GM12865 (cell line): ENCODE results near the gene SLC2A9.
A peak's percentile ranks its signal among the peaks of the same experiment; 100 is the strongest.

Experiments used
- DNase-seq: peaks from one replicate; pipeline ENCODE4 v3.0.0; 2010; ENCODE audit warnings: low read depth
- H3K4me3 ChIP-seq: 2 replicates; pipeline ENCODE4 v1.5.1; 2011; ENCODE audit warnings: mild to moderate bottlenecking, low read depth, low read length, control low read depth
- CTCF ChIP-seq: IDR thresholded peaks from 2 replicates; pipeline ENCODE4 v1.5.1; 2011; ENCODE audit warnings: low read length, control low read depth, low read depth, inconsistent platforms; ENCODE audit not compliant: insufficient read depth; ENCODE audit errors: missing control alignments

Gene SLC2A9

GRCh38 chr4:9866931-9867330, 154.4 kb downstream of the SLC2A9 start:
- no peak for DNase-seq
- no peak overlapping the region for H3K4me3 ChIP-seq
- no peak for TF ChIP-seq CTCF

- no peak overlapping the region for H3K4me3 ChIP-seq
- no peak for TF ChIP-seq CTCF
- no peak for DNase-seq
These were observed 159.7 kb downstream of the SLC2A9 start for GRCh38 chr4:9861561-9861960.

GRCh38 chr4:9859810-9860209, 161.5 kb downstream of the SLC2A9 start:
- no peak for DNase-seq
- no peak for TF ChIP-seq CTCF
- H3K4me3 ChIP-seq, result no peak overlapping the region

- no peak overlapping the region for H3K4me3 ChIP-seq
- TF ChIP-seq CTCF, result no peak
- peak; percentile 26 for DNase-seq
These were observed 171.8 kb downstream of the SLC2A9 start for GRCh38 chr4:9849538-9849920.

GRCh38 chr4:9847968-9848748, 173.1 kb downstream of the SLC2A9 start:
- no peak for DNase-seq
- H3K4me3 ChIP-seq, result no peak overlapping the region
- no peak for TF ChIP-seq CTCF

GRCh38 chr4:9845791-9846493, 175.4 kb downstream of the SLC2A9 start:
- no peak for TF ChIP-seq CTCF
- DNase-seq, result no peak

More at GRCh38 chr4:9845791-9846493, 175.4 kb downstream of the SLC2A9 start:
- H3K4me3 ChIP-seq, result no peak overlapping the region
